Osteoblast (primary cell): ENCODE measurements around the gene SLC4A8. TPM values are rescaled to one million over a fixed set of nuclear protein-coding genes. Genes with fewer than 3 reads are reported as not detected.

Experiments
- DNase-seq: peaks from one replicate; pipeline ENCODE4 v3.0.0; 2011; ENCODE audit warnings: low spot score, mixed read lengths; ENCODE audit not compliant: insufficient read length; ENCODE audit errors: missing footprints
- H2AFZ ChIP-seq: 2 replicates; pipeline ENCODE4 v1.6.0; 2011; ENCODE audit warnings: mild to moderate bottlenecking, low read length
- H3K27ac ChIP-seq: 2 replicates; pipeline ENCODE4 v1.5.1; 2011; ENCODE audit warnings: mild to moderate bottlenecking, low read depth, low read length, moderate library complexity
- H3K27me3 ChIP-seq: 2 replicates; pipeline ENCODE4 v1.6.0; 2012; ENCODE audit warnings: mild to moderate bottlenecking, control low read depth, inconsistent platforms, low read length, moderate library complexity; ENCODE audit not compliant: insufficient read depth
- H3K36me3 ChIP-seq: 2 replicates; pipeline ENCODE4 v1.5.1; 2011; ENCODE audit warnings: mild to moderate bottlenecking, low read length, control low read depth, moderate library complexity; ENCODE audit not compliant: insufficient read depth
- H3K4me1 ChIP-seq: 2 replicates; pipeline ENCODE4 v1.5.1; 2011; ENCODE audit warnings: mild to moderate bottlenecking, low read length, control low read depth, moderate library complexity; ENCODE audit not compliant: insufficient read depth
- H3K4me2 ChIP-seq: 2 replicates; pipeline ENCODE4 v1.6.0; 2011; ENCODE audit warnings: mild to moderate bottlenecking, low read length; ENCODE audit not compliant: insufficient read depth
- H3K4me3 ChIP-seq: fragments of 200-600 bp; sonication (generic); 3 replicates; pipeline ENCODE4 v1.5.1; 2012; ENCODE audit warnings: mild to moderate bottlenecking, low read length, inconsistent platforms; ENCODE audit not compliant: insufficient read depth
- H3K79me2 ChIP-seq: 2 replicates; pipeline ENCODE4 v1.6.0; 2012; ENCODE audit warnings: mild to moderate bottlenecking, low read length, control low read depth, inconsistent platforms; ENCODE audit not compliant: insufficient read depth
- H3K9me3 ChIP-seq: 2 replicates; pipeline ENCODE4 v1.5.1; 2011; ENCODE audit warnings: low read depth, low read length, control low read depth
- H4K20me1 ChIP-seq: 2 replicates; pipeline ENCODE4 v1.6.0; 2012; ENCODE audit warnings: mild to moderate bottlenecking, low read length, control low read depth; ENCODE audit not compliant: insufficient read depth
- total RNA-seq: library from RNA; depleted of rRNA; stranded (reverse); fragments of >200 nt; gene quantifications from 2 replicates; pipeline ENCODE4 v1.2.3, GENCODE V29; 2012
- TF ChIP-seq, protein P1 (sequence below): IDR thresholded peaks from 2 replicates; pipeline ENCODE4 v1.5.1; 2011; ENCODE audit warnings: mild to moderate bottlenecking, low read depth, low read length, moderate library complexity; ENCODE audit errors: extremely low read depth

SLC4A8 gene
- total RNA-seq, 1 donor: 2.9 TPM

DNA sequence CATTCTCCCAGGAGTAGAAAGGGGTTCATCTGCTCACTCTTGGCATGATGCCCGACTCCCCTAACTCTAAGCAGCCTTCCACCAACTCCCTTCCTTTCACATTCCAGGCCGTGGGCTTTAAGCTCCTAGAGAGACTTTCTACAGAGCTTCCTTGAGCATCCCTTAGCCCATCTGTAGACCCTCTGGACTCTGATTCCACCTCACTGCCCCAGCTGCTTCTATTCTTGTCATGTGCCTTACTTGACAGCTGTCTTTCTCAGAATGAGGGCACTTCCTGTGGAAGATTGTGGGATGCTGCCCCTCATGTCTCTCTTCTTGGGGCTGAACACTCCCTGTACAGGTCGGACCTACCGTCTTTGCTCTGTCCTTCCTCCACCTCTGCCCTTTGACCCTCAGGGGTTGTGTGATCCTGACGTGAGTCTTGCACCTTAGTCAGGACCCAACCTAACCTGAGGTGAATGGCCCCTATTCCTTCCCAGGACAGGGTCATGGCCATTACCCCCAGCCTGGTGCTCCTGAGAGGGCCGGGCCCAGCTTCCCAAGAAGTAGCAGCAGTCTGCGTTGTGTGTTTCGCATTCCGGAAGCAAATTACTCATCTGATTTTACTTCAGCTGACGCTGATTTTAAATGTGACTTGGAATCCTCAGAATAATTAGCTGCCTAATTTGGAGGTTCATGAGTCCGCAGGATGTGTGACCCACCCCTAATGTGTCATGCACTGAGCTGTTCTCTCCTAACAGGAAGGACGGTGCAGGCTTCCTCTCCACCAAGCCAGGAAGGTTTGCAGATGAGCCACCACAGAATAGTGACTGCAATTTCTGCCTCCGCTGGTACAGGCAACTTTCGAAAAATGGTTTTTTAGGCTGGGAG lies 30.7 kb upstream of the SLC4A8 start:
- H3K4me2 ChIP-seq: peak overlapping the region; percentile 52
- TF ChIP-seq, protein P1, sequence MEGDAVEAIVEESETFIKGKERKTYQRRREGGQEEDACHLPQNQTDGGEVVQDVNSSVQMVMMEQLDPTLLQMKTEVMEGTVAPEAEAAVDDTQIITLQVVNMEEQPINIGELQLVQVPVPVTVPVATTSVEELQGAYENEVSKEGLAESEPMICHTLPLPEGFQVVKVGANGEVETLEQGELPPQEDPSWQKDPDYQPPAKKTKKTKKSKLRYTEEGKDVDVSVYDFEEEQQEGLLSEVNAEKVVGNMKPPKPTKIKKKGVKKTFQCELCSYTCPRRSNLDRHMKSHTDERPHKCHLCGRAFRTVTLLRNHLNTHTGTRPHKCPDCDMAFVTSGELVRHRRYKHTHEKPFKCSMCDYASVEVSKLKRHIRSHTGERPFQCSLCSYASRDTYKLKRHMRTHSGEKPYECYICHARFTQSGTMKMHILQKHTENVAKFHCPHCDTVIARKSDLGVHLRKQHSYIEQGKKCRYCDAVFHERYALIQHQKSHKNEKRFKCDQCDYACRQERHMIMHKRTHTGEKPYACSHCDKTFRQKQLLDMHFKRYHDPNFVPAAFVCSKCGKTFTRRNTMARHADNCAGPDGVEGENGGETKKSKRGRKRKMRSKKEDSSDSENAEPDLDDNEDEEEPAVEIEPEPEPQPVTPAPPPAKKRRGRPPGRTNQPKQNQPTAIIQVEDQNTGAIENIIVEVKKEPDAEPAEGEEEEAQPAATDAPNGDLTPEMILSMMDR: no peak
- DNase-seq: peak; percentile 97
- no peaks in the 10 kb centered on the region for H3K79me2 ChIP-seq
- H2AFZ ChIP-seq: peak overlapping the region; percentile 81
- peaks cover 23% of the 10 kb centered on the region for H3K4me1 ChIP-seq
- H3K27ac ChIP-seq: peak overlapping the region; percentile 39
- H3K27me3 ChIP-seq: no peaks in the 10 kb centered on the region
- peak overlapping the region; percentile 6 for H3K4me3 ChIP-seq
- no peaks in the 10 kb centered on the region for H3K9me3 ChIP-seq
- H4K20me1 ChIP-seq: no peaks in the 10 kb centered on the region
- H3K36me3 ChIP-seq: no peaks in the 10 kb centered on the region

DNA sequence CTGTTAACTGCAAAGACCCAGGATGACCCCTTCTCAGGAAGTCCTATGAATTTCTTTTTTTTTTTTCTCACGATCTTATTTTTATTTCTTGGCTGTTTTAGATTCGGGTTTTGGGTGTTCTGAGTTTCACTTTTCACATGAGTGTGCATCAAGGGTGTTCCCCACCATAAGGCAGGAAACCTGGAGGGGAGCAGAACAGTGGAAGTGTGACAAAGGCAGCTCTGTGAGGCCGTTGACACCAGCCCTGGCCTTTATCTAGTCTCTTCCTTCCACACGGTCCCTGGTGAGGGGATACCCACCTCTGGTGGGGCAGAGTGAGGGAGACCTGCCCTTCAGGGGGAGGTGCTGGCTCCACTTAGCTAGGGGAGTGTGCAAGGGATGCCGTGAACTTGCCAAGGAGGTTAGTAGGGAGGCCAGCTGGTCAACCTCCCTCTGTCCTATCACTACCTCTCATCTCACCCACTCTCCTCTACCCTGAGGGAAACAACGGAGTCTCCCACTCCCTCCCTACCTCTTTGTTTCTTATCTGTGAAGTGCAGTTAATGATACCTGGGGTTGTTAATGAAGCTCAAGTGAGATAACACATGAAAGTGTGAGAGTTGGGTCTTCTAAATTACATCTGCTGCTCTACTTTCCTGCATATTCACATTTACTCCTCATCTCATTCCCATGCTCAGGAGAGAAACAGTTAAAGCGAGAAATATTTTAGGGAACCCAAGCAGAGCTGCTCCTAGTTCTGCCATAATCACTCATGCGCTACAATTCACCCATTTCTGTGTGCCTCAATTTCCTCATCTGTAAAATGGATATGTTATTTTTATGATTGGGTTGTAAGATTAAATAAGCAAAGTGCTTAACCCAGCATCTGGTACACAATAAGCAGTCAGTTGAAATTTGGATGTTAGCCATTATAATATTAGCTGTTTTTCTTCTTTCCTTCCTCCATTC lies 29.1 kb upstream of the SLC4A8 start:
- H3K36me3 ChIP-seq: no peaks in the 10 kb centered on the region
- H2AFZ ChIP-seq: peak overlapping the region; percentile 47
- TF ChIP-seq, protein P1: no peak
- no peak overlapping the region for H3K27ac ChIP-seq
- no peaks in the 10 kb centered on the region for H3K79me2 ChIP-seq
- no peaks in the 10 kb centered on the region for H3K27me3 ChIP-seq
- H3K9me3 ChIP-seq: no peaks in the 10 kb centered on the region
- DNase-seq: no peak
- no peaks in the 10 kb centered on the region for H4K20me1 ChIP-seq
- H3K4me3 ChIP-seq: no peak overlapping the region
- H3K4me1 ChIP-seq: peaks cover 15% of the 10 kb centered on the region
- no peak overlapping the region for H3K4me2 ChIP-seq

DNA sequence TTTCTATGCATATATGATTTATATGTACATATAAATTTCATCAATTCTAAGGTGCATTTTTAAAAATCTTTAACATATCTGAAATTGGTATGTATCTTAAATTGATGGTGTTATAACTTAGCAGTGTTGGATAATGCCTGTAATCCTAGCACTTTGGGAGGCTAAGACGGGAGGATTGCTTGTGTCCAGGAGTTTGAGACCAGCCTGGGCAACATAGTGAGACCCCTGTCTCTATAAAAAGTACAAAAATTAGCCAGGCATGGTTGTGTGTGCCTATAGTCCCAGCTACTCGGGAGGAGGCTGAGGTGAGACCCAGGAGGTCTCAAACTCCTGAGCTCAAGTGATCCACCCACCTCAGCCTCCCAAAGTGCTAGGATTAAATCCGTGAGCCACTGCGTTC lies 27.0 kb upstream of the SLC4A8 start:
- H3K27me3 ChIP-seq: no peaks in the 10 kb centered on the region
- no peaks in the 10 kb centered on the region for H4K20me1 ChIP-seq
- H3K4me3 ChIP-seq: no peak overlapping the region
- TF ChIP-seq, protein P1: no peak
- H3K4me1 ChIP-seq: peaks cover 12% of the 10 kb centered on the region
- H3K36me3 ChIP-seq: no peaks in the 10 kb centered on the region
- H3K79me2 ChIP-seq: no peaks in the 10 kb centered on the region
- H3K27ac ChIP-seq: no peak overlapping the region
- H2AFZ ChIP-seq: no peak overlapping the region
- H3K9me3 ChIP-seq: no peaks in the 10 kb centered on the region
- no peak overlapping the region for H3K4me2 ChIP-seq
- DNase-seq: no peak
